Tibial artery (tissue), 4 donors: ENCODE results near the gene GRIA4.

Experiments
- DNase-seq, 2 donors: peaks; one replicate each; pipeline ENCODE4 v3.0.0-alpha.2; 2019
- H3K27ac ChIP-seq, 2 donors: fragments of 200-600 bp; sonication (generic) in 1 of 2; 1 replicate in 1 of 2; 2 replicates in 1 of 2; pipeline ENCODE4 v1.5.1; 2018 to 2019; ENCODE audit warnings: mild to moderate bottlenecking in 1 of 2
- H3K27me3 ChIP-seq, 2 donors: fragments of 200-600 bp; sonication (generic) in 1 of 2; one replicate each; pipeline versions ENCODE4 v1.5.1 to v1.6.0; 2016 to 2019
- H3K36me3 ChIP-seq, 3 donors: fragments of 200-600 bp; sonication (generic) in 2 of 3; one replicate each; pipeline ENCODE4 v1.5.1; 2016 to 2019; ENCODE audit warnings: mild to moderate bottlenecking in 2 of 3
- H3K4me1 ChIP-seq, 4 donors: fragments of 200-600 bp; sonication (generic) in 2 of 4; 1 replicate in 3 of 4; 2 replicates in 1 of 4; pipeline ENCODE4 v1.5.1; 2016 to 2019
- H3K4me3 ChIP-seq, 2 donors: fragments of 200-600 bp; sonication (generic) in 1 of 2; 1 replicate in 1 of 2; 2 replicates in 1 of 2; pipeline ENCODE4 v1.5.1; 2018 to 2019; ENCODE audit warnings: mild to moderate bottlenecking in 2 of 2
- H3K9me3 ChIP-seq, 3 donors: fragments of 200-600 bp; sonication (generic) in 1 of 3; one replicate each; pipeline ENCODE4 v1.5.1; 2016 to 2019
- intact Hi-C: fragments of 100-400 bp; cut with DNase I; formaldehyde crosslinking; loops from one replicate; pipeline ENCODE4 v1.15.0; 2023; ENCODE audit warnings: low total_unique reads
- TF ChIP-seq, protein P1 (sequence below), 2 experiments: fragments of 200-600 bp in 1 of 2; fragments of 450-650 bp in 1 of 2; IDR thresholded peaks; one replicate each; pipeline ENCODE4 v1.5.1; 2017 to 2019; ENCODE audit warnings: antibody characterized with exemption in 2 of 2, mild to moderate bottlenecking in 1 of 2, moderate library complexity in 1 of 2

The GRIA4 gene

DNA sequence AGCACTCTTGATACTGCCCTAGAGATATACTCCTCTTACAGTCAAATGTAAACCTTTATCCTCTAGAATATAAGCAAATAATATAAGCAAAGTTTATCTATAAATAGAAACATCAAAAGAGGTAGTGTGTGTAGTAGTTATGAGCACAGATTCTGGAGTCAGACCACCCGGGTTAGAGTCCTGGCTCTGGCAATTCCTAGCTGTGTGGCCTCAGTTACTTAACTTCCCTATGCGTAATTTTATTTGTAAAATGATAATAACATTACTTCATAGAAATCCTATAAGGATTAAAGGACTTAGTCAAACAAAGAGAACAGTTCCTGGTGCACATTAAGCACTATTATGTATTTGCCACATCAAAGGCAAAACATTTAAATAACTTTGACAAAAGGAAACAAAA is 405.2 kb downstream of the GRIA4 start:
- H3K9me3 ChIP-seq: no peaks in the 10 kb centered on the region
- no peak overlapping the region for H3K27ac ChIP-seq
- no peak overlapping the region for H3K4me3 ChIP-seq
- no peak for DNase-seq
- TF ChIP-seq, protein P1, sequence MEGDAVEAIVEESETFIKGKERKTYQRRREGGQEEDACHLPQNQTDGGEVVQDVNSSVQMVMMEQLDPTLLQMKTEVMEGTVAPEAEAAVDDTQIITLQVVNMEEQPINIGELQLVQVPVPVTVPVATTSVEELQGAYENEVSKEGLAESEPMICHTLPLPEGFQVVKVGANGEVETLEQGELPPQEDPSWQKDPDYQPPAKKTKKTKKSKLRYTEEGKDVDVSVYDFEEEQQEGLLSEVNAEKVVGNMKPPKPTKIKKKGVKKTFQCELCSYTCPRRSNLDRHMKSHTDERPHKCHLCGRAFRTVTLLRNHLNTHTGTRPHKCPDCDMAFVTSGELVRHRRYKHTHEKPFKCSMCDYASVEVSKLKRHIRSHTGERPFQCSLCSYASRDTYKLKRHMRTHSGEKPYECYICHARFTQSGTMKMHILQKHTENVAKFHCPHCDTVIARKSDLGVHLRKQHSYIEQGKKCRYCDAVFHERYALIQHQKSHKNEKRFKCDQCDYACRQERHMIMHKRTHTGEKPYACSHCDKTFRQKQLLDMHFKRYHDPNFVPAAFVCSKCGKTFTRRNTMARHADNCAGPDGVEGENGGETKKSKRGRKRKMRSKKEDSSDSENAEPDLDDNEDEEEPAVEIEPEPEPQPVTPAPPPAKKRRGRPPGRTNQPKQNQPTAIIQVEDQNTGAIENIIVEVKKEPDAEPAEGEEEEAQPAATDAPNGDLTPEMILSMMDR (IDR thresholded peaks at IDR 0.05): no peak
- intact Hi-C loops: no loop called here
- H3K4me1 ChIP-seq: peaks cover 0 to 45% (median 13%) of the 10 kb centered on the region in 4 donors
- no peaks in the 10 kb centered on the region for H3K27me3 ChIP-seq
- peaks cover 7 to 8% (median 7%) of the 10 kb centered on the region in 3 donors for H3K36me3 ChIP-seq

DNA sequence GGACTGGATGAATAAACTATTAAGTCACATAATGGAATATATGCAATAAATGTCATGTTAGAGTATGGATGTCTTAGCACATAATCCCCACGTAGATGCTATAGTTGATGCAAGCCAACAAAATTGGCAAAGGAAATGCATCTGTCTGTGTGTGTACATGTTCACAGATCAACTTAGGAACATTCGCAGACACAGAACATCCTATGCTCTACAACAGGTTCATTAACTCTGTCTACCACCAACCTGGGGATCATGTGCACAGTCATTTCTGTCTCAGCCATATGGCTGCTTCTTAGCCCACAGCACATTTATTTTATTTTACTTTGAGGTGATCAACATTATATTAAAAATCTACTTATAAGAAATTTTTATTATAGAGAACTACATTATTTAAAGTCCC is 407.2 kb downstream of the GRIA4 start:
- Histone ChIP-seq H3K4me3 (no peak overlapping the region), H3K27ac (no peak overlapping the region), H3K36me3 (no peaks in the 10 kb centered on the region), H3K9me3 (no peaks in the 10 kb centered on the region), H3K27me3 (no peaks in the 10 kb centered on the region), H3K4me1 (peaks cover 0 to 46% (median 21%) of the 10 kb centered on the region in 4 donors)
- no peak for DNase-seq
- intact Hi-C loops: no loop called here
- TF ChIP-seq, protein P1 (IDR thresholded peaks at IDR 0.05): no peak

- H3K27ac ChIP-seq: peak overlapping the region; percentile 70 to 81
- intact Hi-C loops: loop anchor here (5.0 kb wide), 1 partner anchor 56 kb away; the partner anchor contains the start of genes AASDHPPT and KBTBD3
- no peak for DNase-seq
Measured at GRCh38 chr11:106021181-106021966, 411.5 kb downstream of the GRIA4 start.

DNA sequence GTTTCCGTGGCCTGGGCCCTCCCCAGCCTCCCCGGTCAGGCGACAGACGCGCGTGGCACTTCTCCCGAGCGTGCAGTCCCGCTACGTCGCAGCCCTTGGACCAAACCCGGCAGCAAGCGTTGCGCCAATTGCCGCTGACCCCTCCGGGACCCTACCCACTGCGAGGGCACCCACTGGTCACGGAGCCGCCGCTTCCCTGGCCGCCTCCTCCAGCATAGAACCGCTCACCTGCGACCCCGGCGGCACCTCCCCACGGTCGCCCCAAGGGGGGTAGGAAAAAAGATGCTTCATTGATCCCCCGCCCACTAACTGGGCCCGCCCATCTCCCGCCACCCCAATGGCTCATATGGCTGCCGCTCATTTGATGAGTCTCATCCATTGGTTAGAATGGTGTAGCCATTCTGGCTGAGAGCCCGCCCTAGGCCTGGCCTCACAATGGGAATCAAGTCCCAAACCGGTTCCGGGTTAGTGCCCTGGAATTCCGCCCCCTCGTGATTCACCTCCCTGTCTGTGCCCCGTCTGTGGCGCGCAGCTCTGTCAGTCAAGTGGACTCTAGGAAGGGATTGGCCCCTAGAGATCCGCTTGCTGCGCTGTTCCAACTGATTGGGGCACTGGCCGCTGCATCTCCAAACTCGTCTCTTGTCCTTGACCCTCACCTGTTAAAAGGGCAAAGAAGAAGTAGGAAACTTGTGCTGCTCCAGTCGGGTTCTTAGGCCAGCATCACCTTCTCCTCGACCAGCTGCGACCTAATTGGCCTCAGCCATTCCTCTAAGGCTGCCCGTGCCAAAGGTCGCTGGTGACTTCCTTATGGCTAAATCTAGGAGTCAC is 412.3 kb downstream of the GRIA4 start, which contains the start of gene MSANTD4:
MSANTD4 (minus strand) TSS at position 274 of the 828 bp plus-strand sequence. CDS start 11,323 bp downstream, outside the sequence.
- Histone ChIP-seq H3K36me3 (no peaks in the 10 kb centered on the region), H3K9me3 (no peaks in the 10 kb centered on the region), H3K27me3 (no peaks in the 10 kb centered on the region), H3K27ac (peak within 1 kb of the TSS; percentile 70 to 81), H3K4me1 (peaks cover 0 to 35% (median 19%) of the 10 kb centered on the region in 4 donors), H3K4me3 (peak within 1 kb of the TSS; percentile 69 to 87)
- intact Hi-C loops: loop anchor here (5.0 kb wide), 1 partner anchor 55 kb away; the partner anchor contains the start of genes AASDHPPT and KBTBD3
- DNase-seq: peak; percentile 100
- TF ChIP-seq, protein P1 (IDR thresholded peaks at IDR 0.05): peak in 1 of 2 experiments; percentile 18

More at GRCh38 chr11:106021181-106021966, 411.5 kb downstream of the GRIA4 start:
- TF ChIP-seq, protein P1 (IDR thresholded peaks at IDR 0.05): no peak
- Histone ChIP-seq H3K4me3 (peak overlapping the region; percentile 69 to 87), H3K9me3 (no peaks in the 10 kb centered on the region), H3K4me1 (peaks cover 0 to 41% (median 19%) of the 10 kb centered on the region in 4 donors), H3K27me3 (no peaks in the 10 kb centered on the region), H3K36me3 (no peaks in the 10 kb centered on the region)

GRCh38 chr11:106022795-106023275 is 413.0 kb downstream of the GRIA4 start:
- H3K27ac ChIP-seq: peak overlapping the region; percentile 52 to 56
- intact Hi-C loops: loop anchor here (5.0 kb wide), 1 partner anchor 54 kb away; the partner anchor contains the start of genes AASDHPPT and KBTBD3
- no peaks in the 10 kb centered on the region for H3K27me3 ChIP-seq
- no peaks in the 10 kb centered on the region for H3K36me3 ChIP-seq
- TF ChIP-seq, protein P1 (IDR thresholded peaks at IDR 0.05): no peak
- DNase-seq: no peak
- no peaks in the 10 kb centered on the region for H3K9me3 ChIP-seq
- peaks cover 0 to 35% (median 19%) of the 10 kb centered on the region in 4 donors for H3K4me1 ChIP-seq
- H3K4me3 ChIP-seq: peak overlapping the region; percentile 69 to 87
